ENCODE data around the gene BRSK1. TPM values are rescaled to one million over a fixed set of nuclear protein-coding genes. Genes with fewer than 3 reads are reported as not detected.

The BRSK1 gene
- total and polyA plus RNA-seq, 2 of the 8 experiments (the other 6 are each of a cell fraction or from before 2014, with no cell fraction given) = 27.6 to 32.7 TPM

- TF ChIP-seq, protein P1, sequence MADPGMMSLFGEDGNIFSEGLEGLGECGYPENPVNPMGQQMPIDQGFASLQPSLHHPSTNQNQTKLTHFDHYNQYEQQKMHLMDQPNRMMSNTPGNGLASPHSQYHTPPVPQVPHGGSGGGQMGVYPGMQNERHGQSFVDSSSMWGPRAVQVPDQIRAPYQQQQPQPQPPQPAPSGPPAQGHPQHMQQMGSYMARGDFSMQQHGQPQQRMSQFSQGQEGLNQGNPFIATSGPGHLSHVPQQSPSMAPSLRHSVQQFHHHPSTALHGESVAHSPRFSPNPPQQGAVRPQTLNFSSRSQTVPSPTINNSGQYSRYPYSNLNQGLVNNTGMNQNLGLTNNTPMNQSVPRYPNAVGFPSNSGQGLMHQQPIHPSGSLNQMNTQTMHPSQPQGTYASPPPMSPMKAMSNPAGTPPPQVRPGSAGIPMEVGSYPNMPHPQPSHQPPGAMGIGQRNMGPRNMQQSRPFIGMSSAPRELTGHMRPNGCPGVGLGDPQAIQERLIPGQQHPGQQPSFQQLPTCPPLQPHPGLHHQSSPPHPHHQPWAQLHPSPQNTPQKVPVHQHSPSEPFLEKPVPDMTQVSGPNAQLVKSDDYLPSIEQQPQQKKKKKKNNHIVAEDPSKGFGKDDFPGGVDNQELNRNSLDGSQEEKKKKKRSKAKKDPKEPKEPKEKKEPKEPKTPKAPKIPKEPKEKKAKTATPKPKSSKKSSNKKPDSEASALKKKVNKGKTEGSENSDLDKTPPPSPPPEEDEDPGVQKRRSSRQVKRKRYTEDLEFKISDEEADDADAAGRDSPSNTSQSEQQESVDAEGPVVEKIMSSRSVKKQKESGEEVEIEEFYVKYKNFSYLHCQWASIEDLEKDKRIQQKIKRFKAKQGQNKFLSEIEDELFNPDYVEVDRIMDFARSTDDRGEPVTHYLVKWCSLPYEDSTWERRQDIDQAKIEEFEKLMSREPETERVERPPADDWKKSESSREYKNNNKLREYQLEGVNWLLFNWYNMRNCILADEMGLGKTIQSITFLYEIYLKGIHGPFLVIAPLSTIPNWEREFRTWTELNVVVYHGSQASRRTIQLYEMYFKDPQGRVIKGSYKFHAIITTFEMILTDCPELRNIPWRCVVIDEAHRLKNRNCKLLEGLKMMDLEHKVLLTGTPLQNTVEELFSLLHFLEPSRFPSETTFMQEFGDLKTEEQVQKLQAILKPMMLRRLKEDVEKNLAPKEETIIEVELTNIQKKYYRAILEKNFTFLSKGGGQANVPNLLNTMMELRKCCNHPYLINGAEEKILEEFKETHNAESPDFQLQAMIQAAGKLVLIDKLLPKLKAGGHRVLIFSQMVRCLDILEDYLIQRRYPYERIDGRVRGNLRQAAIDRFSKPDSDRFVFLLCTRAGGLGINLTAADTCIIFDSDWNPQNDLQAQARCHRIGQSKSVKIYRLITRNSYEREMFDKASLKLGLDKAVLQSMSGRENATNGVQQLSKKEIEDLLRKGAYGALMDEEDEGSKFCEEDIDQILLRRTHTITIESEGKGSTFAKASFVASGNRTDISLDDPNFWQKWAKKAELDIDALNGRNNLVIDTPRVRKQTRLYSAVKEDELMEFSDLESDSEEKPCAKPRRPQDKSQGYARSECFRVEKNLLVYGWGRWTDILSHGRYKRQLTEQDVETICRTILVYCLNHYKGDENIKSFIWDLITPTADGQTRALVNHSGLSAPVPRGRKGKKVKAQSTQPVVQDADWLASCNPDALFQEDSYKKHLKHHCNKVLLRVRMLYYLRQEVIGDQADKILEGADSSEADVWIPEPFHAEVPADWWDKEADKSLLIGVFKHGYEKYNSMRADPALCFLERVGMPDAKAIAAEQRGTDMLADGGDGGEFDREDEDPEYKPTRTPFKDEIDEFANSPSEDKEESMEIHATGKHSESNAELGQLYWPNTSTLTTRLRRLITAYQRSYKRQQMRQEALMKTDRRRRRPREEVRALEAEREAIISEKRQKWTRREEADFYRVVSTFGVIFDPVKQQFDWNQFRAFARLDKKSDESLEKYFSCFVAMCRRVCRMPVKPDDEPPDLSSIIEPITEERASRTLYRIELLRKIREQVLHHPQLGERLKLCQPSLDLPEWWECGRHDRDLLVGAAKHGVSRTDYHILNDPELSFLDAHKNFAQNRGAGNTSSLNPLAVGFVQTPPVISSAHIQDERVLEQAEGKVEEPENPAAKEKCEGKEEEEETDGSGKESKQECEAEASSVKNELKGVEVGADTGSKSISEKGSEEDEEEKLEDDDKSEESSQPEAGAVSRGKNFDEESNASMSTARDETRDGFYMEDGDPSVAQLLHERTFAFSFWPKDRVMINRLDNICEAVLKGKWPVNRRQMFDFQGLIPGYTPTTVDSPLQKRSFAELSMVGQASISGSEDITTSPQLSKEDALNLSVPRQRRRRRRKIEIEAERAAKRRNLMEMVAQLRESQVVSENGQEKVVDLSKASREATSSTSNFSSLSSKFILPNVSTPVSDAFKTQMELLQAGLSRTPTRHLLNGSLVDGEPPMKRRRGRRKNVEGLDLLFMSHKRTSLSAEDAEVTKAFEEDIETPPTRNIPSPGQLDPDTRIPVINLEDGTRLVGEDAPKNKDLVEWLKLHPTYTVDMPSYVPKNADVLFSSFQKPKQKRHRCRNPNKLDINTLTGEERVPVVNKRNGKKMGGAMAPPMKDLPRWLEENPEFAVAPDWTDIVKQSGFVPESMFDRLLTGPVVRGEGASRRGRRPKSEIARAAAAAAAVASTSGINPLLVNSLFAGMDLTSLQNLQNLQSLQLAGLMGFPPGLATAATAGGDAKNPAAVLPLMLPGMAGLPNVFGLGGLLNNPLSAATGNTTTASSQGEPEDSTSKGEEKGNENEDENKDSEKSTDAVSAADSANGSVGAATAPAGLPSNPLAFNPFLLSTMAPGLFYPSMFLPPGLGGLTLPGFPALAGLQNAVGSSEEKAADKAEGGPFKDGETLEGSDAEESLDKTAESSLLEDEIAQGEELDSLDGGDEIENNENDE (IDR thresholded peaks at IDR 0.05; ENCODE audit: insufficient replicate concordance, low read length) = no peak
- no peak for TF ChIP-seq JUND (IDR thresholded peaks at IDR 0.05; ENCODE audit: low read length)
Observed at GRCh38 chr19:55238030-55238429, 45.8 kb upstream of the BRSK1 start (continued).
